ENCODE results near the gene RWDD4.

Gene RWDD4

DNA sequence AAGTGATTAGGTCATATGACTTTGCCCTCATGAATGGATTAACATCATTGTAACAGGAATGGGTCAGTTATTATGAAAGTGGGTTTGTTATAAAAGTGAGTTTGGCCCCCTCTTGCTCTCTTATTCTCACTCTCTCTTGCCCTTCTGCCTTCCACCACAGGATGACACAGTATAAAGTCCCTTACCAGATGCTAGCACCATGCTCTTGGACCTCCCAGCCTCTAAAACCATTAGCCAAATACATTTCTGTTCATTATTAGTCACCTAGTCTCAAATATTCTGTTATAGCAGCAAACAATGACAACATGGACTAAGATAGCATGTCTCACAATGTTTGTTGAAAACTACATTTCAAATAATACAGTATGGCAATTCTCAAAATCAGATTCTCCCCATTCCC lies 59.7 kb downstream of the RWDD4 start:
- DNase-seq = no peak

DNA sequence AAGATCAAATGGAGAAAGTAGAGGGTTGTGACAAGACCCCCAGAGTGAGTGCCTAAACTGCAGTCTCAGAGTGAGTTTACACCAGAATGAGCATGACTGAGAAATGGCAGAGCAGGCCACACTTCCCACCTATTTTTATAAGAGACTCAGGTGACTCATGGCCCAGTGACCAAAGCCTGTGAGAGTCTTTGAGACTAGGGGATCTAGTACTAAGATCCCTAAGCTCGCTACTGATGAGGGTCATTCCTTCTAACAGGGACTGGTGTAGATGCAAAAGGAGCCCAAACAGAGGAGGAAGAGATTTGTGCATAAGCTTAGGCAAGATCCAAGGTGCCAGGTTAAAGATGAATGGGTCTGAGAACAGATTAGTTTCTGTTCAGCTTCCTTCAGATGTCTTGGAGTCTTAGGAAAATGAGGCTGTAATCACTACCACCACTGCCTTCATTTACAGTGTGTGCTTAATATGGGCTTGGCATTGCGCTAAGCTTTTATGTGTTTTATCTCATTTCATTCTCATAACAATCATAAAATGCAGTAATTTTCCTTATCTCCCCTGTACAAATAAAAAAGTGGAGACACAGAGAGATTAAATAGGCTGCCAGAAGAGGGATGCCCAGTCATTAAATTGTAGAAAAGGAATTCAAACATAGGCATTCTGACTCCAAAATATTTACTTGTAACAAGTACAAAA lies 62.8 kb downstream of the RWDD4 start:
- no peak for DNase-seq

DNA sequence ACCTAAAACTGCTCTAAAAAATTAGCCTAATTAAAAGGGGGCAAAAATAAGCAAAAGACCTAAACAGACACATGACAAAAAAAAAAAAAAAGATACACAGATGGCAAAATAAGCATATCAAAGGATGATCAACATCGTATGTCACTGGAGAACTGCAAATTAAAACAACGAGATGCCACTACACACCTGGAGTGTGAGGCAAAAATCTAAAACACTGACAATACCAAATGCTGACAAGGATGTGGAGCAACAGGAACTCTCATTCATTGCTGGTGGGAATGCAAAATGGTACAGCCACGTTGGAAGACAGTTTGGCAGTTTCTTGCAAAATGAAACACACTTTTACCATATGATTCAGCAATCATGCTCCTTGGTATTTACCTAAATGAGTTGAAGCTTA lies 64.2 kb downstream of the RWDD4 start:
- DNase-seq = no peak

DNA sequence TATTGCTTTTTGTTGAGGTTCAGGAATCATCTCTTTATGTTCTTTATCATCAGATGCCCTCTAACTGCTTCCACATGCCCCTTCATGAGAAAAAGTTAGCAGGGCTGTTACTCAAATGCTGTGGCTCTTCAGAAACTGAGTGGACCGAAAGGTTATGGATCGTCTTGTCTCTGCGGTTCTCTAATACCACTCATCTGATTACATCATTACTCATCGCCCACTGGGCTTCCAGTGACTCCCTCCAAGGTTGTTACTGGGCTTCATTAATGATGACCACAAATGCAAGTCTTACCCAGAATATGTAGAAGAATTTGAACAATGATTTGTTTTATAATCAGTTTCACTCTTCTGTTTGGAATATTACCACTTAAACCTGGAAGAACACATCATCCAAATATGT lies 67.7 kb downstream of the RWDD4 start:
- DNase-seq = no peak
